Neural progenitor cell (in vitro differentiated cells): ENCODE data around the gene ZNF747. TPM values are rescaled to one million over a fixed set of nuclear protein-coding genes. Genes with fewer than 3 reads are reported as not detected.

Source experiments
- DNase-seq: peaks from one replicate; pipeline ENCODE4 v3.0.0-alpha.2; 2016; ENCODE audit warnings: low spot score
- H2AFZ ChIP-seq: fragments of 200-600 bp; sonication (generic); replicated peaks from 2 replicates; pipeline ENCODE4 v1.6.1; 2016; ENCODE audit warnings: antibody characterized with exemption
- H3F3A ChIP-seq: fragments of 200-600 bp; sonication (generic); 2 replicates; pipeline ENCODE4 v1.6.1; 2016; ENCODE audit warnings: antibody characterized with exemption, low read depth
- H3K27ac ChIP-seq: fragments of 200-600 bp; sonication (generic); 2 replicates; pipeline ENCODE4 v1.5.1; 2016; ENCODE audit warnings: mild to moderate bottlenecking
- H3K27me3 ChIP-seq: fragments of 200-600 bp; sonication (generic); 2 replicates; pipeline ENCODE4 v1.6.1; 2016; ENCODE audit warnings: mild to moderate bottlenecking, moderate library complexity
- H3K36me3 ChIP-seq: fragments of 200-600 bp; sonication (generic); 2 replicates; pipeline ENCODE4 v1.5.1; 2016
- H3K4me1 ChIP-seq: fragments of 200-600 bp; sonication (generic); 2 replicates; pipeline ENCODE4 v1.6.1; 2016; ENCODE audit warnings: mixed run types
- H3K4me2 ChIP-seq: fragments of 200-600 bp; sonication (generic); 2 replicates; pipeline ENCODE4 v1.6.1; 2016
- H3K4me3 ChIP-seq: fragments of 200-600 bp; sonication (generic); 2 replicates; pipeline ENCODE4 v1.5.1; 2016
- H3K79me2 ChIP-seq: fragments of 200-600 bp; sonication (generic); 2 replicates; pipeline ENCODE4 v1.6.1; 2016; ENCODE audit warnings: low read depth
- H3K9ac ChIP-seq: fragments of 200-600 bp; sonication (generic); 2 replicates; pipeline ENCODE4 v1.6.1; 2016
- H3K9me3 ChIP-seq: fragments of 200-600 bp; sonication (generic); 2 replicates; pipeline ENCODE4 v1.5.1; 2016; ENCODE audit warnings: low read depth
- H4K20me1 ChIP-seq: fragments of 200-600 bp; sonication (generic); 2 replicates; pipeline ENCODE4 v1.6.1; 2016; ENCODE audit warnings: low read depth
- H3K27ac Mint-ChIP-seq: 3 replicates; pipeline ENCODE4 v1.8.0; 2021; ENCODE audit warnings: mixed read lengths
- H3K27me3 Mint-ChIP-seq: 2 replicates; pipeline ENCODE4 v1.8.0; 2022; ENCODE audit warnings: low read depth, mild to moderate bottlenecking, inconsistent platforms, moderate library complexity, mixed read lengths; ENCODE audit not compliant: insufficient read depth
- H3K36me3 Mint-ChIP-seq: 3 replicates; pipeline ENCODE4 v1.8.0; 2021; ENCODE audit warnings: mixed read lengths
- H3K4me1 Mint-ChIP-seq: 3 replicates; pipeline ENCODE4 v1.8.0; 2021; ENCODE audit warnings: mixed read lengths
- H3K4me3 Mint-ChIP-seq: 3 replicates; pipeline ENCODE4 v1.8.0; 2021; ENCODE audit warnings: mild to moderate bottlenecking, moderate library complexity, mixed read lengths
- H3K9me3 Mint-ChIP-seq: 3 replicates; pipeline ENCODE4 v1.8.0; 2020; ENCODE audit warnings: mixed read lengths
- EZH2 ChIP-seq: fragments of 200-600 bp; sonication (generic); IDR thresholded peaks from 2 replicates; pipeline ENCODE4 v1.6.1; 2017; ENCODE audit warnings: antibody characterized with exemption, mild to moderate bottlenecking, moderate library complexity
- EZH2phosphoT487 ChIP-seq: fragments of 200-600 bp; sonication (generic); IDR thresholded peaks from 2 replicates; pipeline ENCODE4 v1.6.1; 2017; ENCODE audit warnings: antibody characterized with exemption
- total RNA-seq: library from RNA; depleted of rRNA; stranded (reverse); fragments of >200 nt; gene quantifications from 2 replicates; pipeline ENCODE4 v1.2.3, GENCODE V29; 2015; ENCODE audit warnings: low replicate concordance
- TF ChIP-seq, protein P1 (sequence below): fragments of 200-600 bp; sonication (generic); IDR thresholded peaks from 2 replicates; pipeline ENCODE4 v1.5.1; 2017; ENCODE audit warnings: antibody characterized with exemption, mild to moderate bottlenecking

ZNF747 gene
- total RNA-seq, 1 donor from 2014 or later, result 7.0 TPM

DNA sequence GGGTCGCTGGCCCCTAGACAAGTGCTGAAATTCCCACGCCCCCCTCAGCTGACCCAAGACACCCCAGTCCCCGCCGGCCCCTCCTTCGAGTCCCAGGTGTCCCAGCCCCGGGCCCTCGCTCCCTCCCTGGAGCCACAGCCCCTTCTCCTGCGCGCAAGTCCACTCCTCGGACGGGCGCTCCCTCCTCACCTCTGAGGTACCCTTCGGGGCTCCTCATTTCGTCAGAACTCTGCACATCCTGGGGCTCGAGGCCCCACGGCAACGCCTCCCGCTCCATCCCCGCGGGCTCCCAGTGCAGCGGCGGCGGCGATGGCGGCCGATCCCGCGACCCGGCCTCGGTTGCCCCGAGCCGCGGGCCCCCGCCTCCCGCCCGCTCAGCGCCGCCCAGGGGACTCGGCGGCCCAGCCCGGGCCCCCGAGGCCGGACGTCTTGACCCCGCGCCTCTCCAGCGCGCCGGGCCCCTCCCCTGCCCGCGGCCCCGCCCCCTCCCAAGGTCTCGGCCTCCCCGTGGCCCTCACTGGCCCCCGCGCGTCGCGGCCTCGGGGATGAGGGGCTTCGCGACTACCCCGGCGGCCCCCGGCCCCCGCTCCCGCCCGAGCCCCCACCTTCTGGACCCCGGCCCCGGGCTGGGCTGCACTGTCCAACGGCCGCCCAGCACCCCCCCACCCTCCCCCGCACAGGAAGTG is 8.4 kb downstream of the ZNF747 start, which contains the start of gene ZNF768:
Gene ZNF768, minus strand, starts transcription at position 430 of the 686 bp plus-strand sequence. Its CDS starts 153 bp downstream, at position 277.
- H3K4me3 ChIP-seq, result peak within 1 kb of the TSS; percentile 80
- H3K4me1 ChIP-seq, result peaks cover 6% of the 10 kb centered on the region
- H3K36me3 Mint-ChIP-seq, result peaks cover 2% of the 10 kb centered on the region
- no peak within 1 kb of the TSS for H2AFZ ChIP-seq
- peak within 1 kb of the TSS; percentile 34 for H3K9ac ChIP-seq
- peaks cover 8% of the 10 kb centered on the region for H4K20me1 ChIP-seq
- H3K79me2 ChIP-seq, result peaks cover 5% of the 10 kb centered on the region
- H3K9me3 ChIP-seq, result no peaks in the 10 kb centered on the region
- peak within 1 kb of the TSS; percentile 86 for H3K4me2 ChIP-seq
- H3F3A ChIP-seq, result peaks cover 27% of the 10 kb centered on the region
- no peaks in the 10 kb centered on the region for H3K9me3 Mint-ChIP-seq
- H3K4me1 Mint-ChIP-seq, result peaks cover 17% of the 10 kb centered on the region
- TF ChIP-seq EZH2phosphoT487 (no peak), EZH2 (no peak)
- TF ChIP-seq, protein P1, sequence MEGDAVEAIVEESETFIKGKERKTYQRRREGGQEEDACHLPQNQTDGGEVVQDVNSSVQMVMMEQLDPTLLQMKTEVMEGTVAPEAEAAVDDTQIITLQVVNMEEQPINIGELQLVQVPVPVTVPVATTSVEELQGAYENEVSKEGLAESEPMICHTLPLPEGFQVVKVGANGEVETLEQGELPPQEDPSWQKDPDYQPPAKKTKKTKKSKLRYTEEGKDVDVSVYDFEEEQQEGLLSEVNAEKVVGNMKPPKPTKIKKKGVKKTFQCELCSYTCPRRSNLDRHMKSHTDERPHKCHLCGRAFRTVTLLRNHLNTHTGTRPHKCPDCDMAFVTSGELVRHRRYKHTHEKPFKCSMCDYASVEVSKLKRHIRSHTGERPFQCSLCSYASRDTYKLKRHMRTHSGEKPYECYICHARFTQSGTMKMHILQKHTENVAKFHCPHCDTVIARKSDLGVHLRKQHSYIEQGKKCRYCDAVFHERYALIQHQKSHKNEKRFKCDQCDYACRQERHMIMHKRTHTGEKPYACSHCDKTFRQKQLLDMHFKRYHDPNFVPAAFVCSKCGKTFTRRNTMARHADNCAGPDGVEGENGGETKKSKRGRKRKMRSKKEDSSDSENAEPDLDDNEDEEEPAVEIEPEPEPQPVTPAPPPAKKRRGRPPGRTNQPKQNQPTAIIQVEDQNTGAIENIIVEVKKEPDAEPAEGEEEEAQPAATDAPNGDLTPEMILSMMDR, result no peak
- H3K36me3 ChIP-seq, result no peaks in the 10 kb centered on the region
- peak; percentile 87 for DNase-seq
- H3K27me3 ChIP-seq, result no peaks in the 10 kb centered on the region
- peak within 1 kb of the TSS; percentile 89 for H3K4me3 Mint-ChIP-seq
- peaks cover 16% of the 10 kb centered on the region for H3K27me3 Mint-ChIP-seq
- H3K27ac ChIP-seq, result peak within 1 kb of the TSS; percentile 69
- peak within 1 kb of the TSS; percentile 80 for H3K27ac Mint-ChIP-seq

DNA sequence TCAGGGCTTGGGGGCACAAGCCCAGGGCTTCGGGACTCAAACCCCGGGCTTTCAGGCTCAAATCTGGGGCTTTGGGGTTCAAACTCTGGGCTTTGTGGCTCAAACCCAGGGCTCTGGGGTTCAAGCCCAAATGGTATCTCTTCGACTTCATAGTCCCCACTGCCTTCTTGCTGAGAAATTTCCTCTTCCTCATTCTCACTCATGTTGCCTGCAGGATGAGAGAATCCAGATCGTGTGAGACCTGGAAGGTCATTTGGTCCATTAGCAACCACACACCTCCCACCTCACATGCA is 8.9 kb downstream of the ZNF747 start:
- Mint-ChIP-seq H3K4me3 (peak overlapping the region; percentile 89), H3K27ac (peak overlapping the region; percentile 42), H3K27me3 (peaks cover 16% of the 10 kb centered on the region), H3K9me3 (no peaks in the 10 kb centered on the region), H3K36me3 (peaks cover 2% of the 10 kb centered on the region), H3K4me1 (peaks cover 17% of the 10 kb centered on the region)
- Histone ChIP-seq H2AFZ (no peak overlapping the region), H4K20me1 (peaks cover 8% of the 10 kb centered on the region), H3K36me3 (no peaks in the 10 kb centered on the region), H3K9me3 (no peaks in the 10 kb centered on the region), H3K27me3 (no peaks in the 10 kb centered on the region), H3K9ac (peak overlapping the region; percentile 34), H3K4me1 (peaks cover 6% of the 10 kb centered on the region), H3K27ac (no peak overlapping the region), H3F3A (peaks cover 27% of the 10 kb centered on the region), H3K4me2 (peak overlapping the region; percentile 86), H3K79me2 (peaks cover 5% of the 10 kb centered on the region), H3K4me3 (peak overlapping the region; percentile 80)
- DNase-seq, result no peak
- no peak for TF ChIP-seq EZH2phosphoT487
- TF ChIP-seq, protein P1, result no peak
- no peak for TF ChIP-seq EZH2

DNA sequence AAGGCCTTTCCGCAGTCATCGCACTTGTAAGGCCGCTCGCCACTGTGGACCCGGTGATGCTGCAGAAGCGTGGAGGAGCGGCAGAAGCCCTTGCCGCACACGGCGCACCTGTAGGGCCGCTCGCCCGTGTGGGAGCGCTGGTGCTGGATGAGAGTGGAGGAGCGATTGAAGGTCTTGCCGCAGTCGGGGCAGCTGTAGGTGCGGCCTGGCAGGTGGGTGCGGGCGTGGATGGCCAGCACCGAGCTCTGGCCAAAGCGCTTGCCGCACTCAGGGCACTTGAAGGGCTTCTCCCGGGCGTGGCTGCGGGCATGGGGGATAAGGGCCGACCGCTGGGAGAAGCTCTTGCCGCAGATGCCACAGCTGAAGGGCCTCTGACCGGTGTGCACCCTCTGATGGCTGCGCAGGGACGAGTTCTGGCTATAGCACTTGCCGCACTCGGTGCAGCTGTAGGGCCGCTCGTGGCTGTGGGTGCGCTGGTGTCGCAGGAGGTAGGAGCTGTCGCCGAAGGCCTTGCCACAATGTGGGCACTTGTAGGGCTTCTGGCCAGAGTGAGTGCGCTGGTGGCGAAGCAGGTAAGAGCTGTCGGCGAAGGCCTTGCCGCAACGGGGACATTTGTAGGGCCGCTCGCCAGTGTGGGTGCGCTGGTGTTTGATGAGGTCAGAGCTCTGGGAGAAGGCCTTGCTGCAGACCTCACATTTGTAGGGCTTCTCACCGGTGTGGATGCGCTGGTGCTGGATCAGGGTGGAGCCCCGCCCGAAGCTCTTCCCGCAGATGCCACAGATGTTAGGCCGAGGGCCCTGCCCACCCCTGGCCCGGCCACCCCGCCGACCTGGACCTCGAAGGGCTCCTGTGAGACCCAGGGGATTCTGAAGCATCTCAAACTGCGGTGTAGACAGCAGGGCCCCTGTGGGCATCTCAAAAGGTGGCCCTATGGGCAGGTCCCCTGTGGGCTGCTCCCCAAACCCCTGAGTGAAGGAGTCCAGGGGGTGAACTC is 9.8 kb downstream of the ZNF747 start:
- TF ChIP-seq EZH2phosphoT487 (no peak), EZH2 (no peak)
- TF ChIP-seq, protein P1, result no peak
- peaks cover 27% of the 10 kb centered on the region for H3F3A ChIP-seq
- no peaks in the 10 kb centered on the region for H3K27me3 ChIP-seq
- Mint-ChIP-seq H3K4me3 (peak overlapping the region; percentile 71), H3K4me1 (peaks cover 17% of the 10 kb centered on the region), H3K9me3 (no peaks in the 10 kb centered on the region), H3K36me3 (peaks cover 2% of the 10 kb centered on the region), H3K27ac (no peak overlapping the region), H3K27me3 (peaks cover 16% of the 10 kb centered on the region)
- peaks cover 5% of the 10 kb centered on the region for H3K79me2 ChIP-seq
- no peaks in the 10 kb centered on the region for H3K9me3 ChIP-seq
- H3K4me3 ChIP-seq, result no peak overlapping the region
- H3K9ac ChIP-seq, result no peak overlapping the region
- no peak overlapping the region for H2AFZ ChIP-seq
- H3K4me1 ChIP-seq, result peaks cover 6% of the 10 kb centered on the region
- no peaks in the 10 kb centered on the region for H3K36me3 ChIP-seq
- H4K20me1 ChIP-seq, result peaks cover 8% of the 10 kb centered on the region
- no peak overlapping the region for H3K27ac ChIP-seq
- DNase-seq, result no peak
- H3K4me2 ChIP-seq, result no peak overlapping the region
